ENCODE results near the gene RANGAP1.
A peak's percentile ranks its signal among the peaks of the same experiment; 100 is the strongest.
"Not testable (repeated sequence)": the region's sequence is repeated elsewhere in the genome, so short reads cannot be mapped to it uniquely, and the experiment has no call there.

The RANGAP1 gene

DNA sequence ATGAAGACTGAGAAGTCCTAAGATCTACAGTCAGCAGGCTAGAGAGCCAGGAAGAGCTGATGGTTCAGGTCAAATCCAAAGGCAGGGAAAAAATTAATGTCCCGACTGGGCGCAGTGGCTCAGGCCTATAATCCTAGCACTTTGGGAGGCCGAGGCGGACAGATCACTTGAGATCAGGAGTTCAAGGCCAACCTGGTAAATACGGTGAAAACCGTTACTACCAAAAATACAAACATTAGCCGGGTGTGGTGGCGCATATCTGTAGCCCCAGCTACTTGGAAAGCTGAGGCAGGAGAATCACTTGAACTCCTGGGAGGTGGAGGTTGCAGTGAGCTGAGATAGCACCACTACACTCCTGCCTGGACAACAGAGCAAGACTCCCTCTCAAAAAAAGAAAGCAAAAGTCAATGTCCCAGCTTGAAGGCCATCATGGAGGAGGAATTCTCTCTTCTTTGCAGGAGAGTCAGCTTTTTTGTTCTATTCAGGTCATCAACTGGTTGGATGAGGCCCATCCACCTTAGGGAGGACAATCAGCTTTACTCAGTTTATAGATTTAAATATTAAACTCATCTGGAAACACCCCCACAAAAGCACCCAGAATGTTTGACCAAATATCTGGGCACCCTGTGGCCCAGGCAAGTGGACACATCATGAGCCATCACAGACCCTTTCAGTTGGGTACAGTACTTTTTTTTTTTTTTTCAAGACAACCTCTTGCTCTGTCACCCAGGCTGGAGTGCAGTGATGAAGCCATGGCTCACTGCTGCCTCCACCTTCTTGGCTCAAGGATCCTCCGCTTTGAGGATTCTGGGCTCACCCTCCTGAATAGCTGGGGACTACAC lies 11.1 kb upstream of the RANGAP1 start:
- DNase-seq, result no peak

DNA sequence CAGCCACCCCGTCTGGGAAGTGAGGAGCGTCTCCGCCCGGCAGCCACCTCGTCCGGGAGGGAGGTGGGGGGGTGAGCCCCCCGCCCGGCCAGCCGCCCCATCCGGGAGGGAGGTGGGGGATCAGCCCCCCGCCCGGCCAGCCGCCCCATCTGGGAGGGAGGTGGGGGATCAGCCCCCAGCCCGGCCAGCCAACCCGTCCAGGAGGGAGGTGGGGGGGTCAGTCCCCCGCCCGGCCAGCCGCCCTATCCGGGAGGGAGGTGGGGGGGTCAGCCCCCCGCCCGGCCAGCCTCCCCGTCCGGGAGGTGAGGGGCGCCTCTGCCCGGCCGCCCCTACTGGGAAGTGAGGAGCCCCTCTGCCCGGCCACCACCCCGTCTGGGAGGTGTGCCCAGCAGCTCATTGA lies 8.8 kb upstream of the RANGAP1 start:
- DNase-seq, result not testable (repeated sequence)

DNA sequence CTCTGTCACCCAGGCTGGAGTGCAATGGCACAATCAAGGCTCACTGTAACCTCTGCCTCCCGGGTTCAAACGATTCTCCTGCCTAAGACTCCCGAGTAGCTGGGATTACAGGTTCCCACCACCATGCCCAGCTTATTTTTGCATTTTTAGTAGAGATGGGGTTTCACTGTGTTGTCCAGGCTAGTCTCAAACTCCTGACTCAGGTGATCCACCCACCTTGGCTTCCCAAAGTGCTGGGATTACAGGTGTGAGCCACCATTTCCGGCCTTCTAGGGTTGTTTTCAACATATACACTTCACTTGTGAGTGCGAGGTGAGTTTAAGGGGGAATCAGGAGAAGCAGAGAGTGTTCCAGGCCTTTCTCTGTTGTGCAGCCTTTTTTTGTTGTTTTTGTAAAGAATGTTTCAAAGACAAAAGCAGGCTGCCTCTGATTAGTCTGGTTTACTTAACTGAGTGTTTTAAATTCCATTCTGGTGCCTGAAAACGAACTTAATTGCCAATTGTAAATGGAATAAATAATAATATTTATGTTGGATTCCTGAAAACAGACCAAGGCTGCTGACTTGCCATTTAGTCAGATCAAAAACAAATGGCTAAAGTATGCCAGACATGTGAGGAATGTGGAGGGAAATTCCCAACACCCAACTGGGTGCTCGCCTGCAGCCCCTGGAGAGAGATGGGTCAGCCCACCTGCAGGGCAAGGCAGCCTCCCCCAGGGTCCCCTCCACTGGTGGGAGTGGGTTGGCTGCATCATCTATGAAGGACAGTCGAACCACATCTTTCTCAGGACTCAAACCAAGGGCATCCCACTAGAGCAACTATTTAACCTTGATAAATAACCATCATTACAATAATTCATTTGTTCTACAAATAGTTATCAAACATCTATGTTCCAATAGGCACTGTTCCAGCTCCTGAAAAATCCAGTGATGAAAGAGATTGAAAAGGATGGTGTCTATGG lies 4.6 kb upstream of the RANGAP1 start:
- no peak for DNase-seq

DNA sequence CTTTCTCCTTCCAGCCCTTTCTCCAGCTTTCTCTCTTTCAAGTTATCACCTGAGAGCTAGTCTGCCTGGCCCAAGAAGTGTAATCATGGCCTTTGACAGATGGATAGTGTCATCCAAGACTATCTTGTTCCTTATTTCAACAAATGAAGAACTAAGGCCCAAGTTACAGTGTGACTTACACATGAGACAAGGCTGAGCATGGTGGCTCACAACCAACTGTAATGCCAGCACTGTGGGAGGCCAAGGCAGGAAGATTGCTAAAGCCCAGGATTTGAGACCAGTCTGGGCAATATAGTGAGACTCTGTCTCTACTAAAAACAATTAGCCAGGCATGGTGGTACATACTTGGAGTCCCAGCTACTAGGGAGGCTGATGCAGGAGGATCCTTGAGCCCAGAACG lies 3.7 kb upstream of the RANGAP1 start:
- DNase-seq, result no peak

DNA sequence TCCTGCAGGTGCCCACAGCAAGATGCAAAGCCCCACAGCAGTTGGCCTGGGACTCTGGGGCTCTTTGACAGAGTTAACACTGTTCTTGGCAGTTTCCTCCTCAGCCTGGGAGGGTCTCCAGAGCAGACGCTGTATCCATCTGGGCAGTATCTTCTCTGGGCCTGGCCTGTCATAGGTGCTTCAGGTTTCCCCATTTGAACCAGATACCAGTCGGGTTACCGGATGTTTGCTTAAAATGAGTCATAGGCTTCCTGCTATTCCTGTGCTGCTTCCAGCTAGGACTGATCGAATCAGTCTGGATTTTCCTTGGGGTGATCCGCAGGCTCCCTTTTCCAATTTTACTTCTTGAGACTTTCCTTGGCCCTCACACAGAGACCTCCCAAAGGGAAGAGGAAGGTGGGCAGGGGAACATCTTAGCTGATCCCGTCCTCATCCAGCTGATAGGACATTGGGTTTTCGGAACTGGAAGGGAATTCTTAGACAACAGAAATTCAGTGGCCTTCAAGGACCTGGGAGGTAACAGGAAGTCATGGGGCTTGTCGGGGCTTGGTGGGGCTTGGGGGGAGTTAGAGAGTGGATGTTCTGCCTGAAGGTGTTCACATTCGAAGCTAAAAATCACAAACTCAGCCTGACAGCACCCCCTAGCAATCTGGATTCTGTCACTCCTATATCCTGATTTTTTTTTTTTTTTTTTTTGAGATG lies 2.4 kb upstream of the RANGAP1 start:
- DNase-seq, result no peak

DNA sequence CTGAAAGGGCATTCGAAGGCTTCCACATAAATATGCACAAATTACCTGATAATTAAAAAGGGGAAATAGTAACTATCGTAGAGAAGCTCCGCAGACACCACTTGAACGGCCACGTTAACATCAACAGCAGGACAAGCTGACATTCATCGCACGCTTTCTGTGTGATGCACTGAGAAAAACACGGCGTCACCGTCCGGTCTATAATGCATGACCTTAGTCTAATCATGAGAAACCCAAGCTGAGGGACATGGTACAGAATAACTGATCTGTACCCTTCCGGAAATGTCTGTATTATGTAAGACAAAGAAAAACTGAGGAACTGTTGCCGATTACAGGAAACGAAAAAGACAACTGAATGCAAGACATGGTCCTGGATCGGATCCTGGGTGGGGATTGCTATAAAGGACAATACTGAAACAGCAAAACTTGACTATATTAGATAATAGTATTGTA lies 678 bp upstream of the RANGAP1 start:
- DNase-seq, result no peak

DNA sequence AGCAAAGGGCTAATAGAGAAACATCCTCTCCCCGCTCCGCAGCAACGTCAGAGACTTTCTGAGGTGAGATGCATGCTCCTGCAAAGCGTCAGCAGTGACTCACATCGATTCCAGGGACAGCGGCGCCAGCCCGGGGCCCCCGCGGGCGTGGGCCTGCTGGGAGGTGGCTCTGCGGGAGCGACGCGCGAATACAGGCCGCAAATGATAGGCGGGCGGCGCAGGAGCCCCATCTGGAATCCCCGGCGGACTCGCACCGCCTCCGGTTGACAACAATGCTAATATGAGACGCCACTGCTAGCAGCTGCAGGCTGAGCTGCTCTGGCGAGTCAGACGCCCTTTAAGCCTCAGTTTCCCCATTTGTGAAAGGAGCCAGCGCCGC lies 557 bp downstream of the RANGAP1 start:
- peak; percentile 69 for DNase-seq

DNA sequence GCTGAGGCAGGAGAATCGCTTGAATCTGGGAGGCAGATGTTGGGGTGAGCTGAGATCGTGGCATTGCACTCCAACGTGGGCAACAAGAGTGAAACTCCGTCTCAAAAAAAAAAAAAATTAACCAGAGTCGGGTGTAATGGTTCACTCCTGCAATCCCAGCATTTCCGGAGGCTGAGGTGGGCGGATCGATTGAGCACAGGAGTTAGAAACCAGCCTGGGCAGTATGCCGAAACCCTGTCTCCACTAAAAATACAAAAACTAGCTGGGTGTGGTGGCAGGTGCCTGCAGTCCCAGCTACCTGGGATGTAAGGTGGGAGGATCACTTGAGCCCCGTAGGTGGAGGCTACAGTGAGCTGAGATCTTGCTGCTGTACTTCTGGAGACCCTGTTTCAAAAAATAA lies 1.5 kb downstream of the RANGAP1 start:
- DNase-seq, result no peak

DNA sequence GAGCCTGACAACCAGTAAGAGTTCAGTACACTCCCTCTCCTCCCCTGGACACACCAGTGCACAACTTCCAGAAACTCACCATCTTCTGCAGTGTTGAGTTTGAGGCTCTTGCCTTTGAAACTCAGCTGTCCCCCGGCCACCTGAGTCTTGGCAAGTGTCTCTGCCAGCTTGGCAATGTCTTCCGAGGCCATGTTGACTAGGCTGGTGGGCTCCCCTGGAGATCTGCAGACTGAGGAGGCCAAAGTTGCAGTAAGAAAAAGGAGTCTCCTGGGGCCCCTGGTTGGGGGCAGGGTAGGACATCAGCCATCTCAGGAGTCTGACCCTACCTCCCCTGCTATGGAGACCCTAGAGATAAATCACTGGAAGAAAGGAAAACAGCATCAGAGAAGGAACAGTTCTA lies 5.1 kb downstream of the RANGAP1 start:
- no peak for DNase-seq

DNA sequence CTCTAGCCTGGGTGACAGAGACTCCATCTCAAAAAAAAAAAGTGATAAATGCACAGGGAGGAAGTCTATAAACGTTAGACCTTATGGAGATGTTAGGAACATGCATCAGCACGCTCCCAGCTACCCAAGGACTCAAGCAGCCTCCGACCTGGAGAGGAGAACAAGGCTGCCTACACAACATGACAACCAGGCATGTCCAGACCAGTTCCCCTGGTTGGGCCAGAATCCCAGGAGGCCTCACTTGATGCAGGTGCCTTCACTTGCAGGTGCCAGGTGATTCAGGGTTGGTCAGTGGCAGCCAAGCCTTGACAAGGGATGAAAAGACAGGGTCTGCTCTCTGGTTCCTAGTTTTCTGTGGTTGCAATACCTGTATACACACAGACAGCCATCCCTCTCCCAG lies 5.9 kb downstream of the RANGAP1 start:
- no peak for DNase-seq

DNA sequence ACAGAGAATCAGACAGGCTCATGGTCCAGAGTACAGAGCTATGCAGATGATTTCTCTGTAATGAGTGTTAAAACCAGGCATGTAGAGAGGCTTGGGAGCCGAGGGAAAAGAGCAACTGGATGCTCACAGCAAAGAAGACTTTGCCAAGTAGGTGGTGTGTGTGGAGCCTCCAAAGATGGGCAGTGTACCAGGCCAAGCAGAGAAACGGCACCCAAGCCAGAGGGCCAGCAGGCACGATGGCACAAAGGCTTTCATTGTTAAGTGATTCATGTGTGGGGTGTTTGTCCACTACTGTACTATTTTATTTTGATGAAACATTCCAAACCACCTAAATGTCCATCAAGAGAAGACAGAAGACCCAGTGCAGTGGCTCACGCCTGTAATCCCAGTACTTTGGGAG lies 11.1 kb downstream of the RANGAP1 start:
- DNase-seq, result no peak

DNA sequence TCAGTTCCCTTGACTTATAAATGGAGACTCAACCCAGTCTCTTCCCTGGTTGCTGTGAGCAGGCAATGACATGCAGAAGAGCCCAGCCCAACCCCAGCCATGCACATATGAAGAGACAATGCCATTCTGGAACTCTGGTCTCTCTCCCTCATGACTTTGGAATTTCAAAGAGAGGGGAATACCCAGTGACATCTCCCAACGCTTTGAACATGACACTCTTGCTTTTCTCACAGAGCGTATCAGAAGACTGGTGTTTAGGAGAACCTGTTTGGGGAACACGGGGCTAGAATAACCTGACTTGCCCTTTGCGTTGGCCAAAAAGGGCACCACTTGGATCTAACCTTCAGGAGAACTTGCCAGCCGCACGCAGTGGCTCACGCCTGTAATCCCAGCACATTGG lies 12.9 kb downstream of the RANGAP1 start:
- DNase-seq, result no peak

DNA sequence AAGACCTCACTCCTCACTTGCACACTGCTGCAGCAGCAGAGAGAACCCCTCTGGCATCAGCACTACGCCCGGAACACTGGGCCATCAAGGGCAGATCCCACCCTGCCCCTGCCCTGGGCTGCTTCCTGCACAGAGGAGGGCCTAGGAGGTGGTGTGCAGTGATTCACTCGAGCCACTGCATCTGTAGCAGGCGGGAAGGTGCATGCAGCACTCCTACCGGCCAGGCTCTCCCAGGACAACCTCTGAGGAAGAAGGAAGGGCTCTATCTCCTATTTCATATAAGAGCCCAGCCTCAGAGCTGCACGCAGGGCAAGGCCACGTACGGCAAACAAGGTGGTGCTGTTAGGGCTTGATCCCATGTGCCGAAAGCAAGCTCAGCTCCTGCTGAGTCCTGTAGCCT lies 14.2 kb downstream of the RANGAP1 start:
- DNase-seq, result no peak

DNA sequence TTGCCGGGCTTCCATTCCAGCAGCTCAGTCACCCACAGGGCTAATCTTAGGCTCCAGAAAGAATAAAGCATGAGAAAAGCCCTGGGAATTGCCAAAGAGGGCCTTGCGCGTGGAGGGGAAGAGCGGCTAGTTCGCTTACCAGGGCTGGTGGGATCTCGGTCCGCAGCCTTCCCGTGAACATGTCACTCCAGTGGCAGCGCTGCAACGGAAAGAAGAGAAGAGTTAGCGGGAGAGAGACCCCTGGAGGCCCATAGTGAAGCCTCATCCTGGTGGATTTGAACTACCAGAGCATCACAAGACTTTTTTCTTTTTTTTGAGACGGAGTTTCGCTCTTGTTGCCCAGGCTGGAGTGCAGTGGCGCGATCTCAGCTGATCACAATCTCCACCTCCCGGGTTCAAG lies 18.0 kb downstream of the RANGAP1 start:
- DNase-seq, result no peak

DNA sequence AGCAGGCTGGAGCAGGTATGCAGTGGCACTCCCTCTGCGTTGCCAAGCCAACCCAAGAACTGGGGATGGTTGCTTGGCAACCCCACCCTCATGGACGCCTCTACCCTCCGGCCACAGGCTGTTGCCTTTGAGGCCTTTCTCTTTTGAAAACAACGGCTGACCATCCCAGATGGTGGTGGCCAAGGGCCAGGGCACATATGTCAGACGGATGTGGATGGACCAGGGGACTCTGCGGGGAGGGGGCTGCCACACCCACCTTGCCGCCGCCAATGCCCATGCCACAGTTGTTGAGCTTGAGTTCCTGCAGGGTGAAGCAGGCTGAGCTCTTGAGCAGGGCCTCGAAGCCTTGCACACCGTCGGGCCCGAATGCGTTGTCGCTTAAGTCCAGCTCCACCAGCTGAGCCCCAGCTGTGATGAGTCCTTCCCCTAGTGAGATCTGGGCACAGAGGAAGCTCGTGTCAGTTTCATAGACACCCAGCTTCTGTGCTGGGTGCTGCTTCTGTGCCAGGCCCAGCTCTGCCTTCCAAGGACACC lies 21.5 kb downstream of the RANGAP1 start:
- no peak for DNase-seq

DNA sequence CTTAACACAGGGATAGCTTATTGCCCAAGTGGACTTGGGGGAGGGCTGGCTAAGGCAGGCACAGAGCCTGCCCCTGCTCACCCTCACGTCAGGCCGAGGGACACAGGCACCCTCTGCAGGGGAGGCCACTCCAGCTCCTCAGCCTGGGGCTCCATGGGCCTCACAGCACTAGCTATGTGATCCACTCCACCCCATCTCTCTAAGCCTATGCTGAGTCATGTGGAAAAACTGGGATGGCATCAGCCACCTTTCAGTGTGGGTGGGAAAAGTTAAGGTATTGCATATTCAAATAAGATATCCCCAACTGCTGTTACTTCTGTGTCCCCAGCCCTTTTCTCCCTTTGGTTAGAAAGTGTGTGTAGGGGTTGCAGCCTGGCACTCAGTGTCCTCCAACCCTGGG lies 22.3 kb downstream of the RANGAP1 start:
- DNase-seq, result no peak

DNA sequence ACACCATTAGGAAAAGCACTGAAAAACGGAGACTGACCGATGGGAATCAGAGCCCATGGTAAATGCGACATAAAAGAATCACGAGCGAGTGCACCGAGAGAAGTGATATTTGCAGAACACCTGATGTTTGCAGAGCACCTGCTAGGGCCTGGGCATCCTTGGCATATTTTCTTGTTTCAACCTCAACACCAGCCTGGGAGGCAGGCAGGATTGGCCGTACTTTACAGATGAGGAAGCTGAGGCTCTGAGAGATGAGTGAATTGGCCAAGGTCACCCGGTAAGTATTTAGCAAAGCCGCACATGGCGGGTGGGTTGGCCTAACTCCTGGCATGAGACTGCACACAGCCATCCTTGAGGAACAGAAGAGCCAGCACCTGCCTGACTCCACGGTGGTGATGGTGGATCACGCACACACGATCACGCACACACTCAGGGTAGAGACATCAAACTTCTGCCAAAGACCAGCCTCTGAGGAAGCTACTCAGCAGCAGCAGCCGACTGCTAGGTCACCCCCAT lies 23.7 kb downstream of the RANGAP1 start:
- no peak for DNase-seq

DNA sequence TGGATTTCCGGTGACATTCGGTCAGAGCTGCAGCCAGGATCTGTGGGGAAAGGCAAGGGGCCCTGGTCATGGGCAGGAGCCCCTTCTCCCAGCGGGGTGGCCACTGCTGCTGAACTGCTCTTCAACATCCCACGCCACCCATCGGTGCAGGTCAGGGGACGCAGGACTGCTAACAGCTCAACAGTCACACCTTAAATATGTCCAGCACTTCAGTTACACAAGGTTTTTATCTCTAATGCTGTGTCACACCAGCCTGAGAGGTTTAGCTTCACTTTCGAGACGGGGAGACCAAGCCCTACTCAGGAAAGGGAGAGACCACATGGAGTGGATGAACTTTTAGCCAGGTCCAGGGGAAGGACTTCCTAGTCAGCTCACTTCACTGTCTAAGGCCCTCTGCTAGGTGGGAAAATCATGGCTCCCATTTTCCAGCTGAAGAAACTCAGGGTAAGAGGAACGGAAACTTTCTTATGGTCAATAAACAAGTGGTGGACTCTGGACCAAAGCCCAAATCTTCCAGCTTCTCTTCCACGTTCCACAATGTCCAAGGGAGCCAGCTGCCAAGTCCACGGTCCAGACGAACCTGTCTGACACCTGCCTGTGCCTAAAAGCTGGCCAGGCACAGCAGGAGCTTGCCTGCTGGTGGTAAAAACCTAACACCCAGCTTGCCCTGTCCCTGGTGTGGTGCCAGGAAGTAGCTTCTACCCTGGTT lies 24.3 kb downstream of the RANGAP1 start:
- no peak for DNase-seq

DNA sequence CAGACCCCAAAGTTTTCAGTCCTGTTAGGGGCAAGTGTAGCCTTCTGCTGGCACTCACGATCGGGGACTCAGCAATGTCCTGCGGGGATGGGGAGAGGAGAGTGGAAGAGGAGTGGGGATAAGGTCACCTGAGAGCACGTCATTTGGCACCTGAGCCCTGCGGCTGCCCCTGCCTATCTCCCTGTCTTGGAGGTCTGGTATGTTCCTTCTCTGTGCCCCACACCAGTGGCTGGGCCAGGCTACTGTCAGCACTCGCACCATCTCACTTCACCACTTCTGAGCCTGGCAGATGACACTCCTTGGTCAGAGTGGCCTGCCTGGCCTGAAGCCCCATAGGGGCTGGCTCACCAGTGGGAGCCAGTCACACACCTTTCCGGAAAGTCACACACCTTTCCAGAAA lies 25.1 kb downstream of the RANGAP1 start:
- no peak for DNase-seq

DNA sequence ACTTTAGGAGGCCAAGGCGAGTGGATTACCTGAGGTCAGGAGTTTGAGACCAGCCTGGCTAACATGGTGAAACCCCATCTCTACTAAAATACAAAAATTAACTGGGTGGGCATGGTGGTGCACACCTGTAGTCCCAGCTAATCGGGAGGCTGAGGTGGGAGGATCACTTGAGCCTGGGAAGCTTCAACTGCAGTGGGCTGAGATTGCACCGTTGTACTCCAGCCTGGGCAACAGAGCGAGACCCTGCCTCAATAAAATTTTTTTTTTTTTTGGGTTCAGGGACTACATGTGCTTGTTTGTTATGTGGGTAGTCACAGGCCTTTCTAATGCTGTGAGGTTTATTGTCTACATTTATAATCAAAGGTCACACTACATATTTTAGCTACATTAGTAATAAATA lies 26.2 kb downstream of the RANGAP1 start:
- not testable (repeated sequence) for DNase-seq

DNA sequence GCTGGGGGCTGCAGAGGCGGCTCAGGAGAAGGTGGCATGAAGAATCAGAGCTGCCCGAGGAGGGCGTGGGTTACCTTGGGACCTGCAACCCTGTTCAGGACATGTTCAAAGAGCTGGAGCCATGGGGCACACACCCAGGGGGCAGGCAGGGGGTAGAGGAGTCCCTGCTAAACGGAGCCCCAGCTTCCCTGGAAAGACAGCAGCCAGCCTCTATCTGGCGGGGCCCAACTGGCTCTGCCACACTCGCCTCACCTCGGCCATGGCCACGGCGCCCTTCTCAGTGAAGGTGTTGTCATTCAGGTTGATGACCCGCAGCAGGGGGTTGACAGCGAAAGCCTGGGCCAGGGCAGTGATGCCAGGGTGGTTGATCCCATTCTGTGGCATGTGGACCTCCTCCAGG lies 28.3 kb downstream of the RANGAP1 start:
- DNase-seq, result no peak

Data from effector CD8-positive, alpha-beta T cell (primary cell).